ENCODE results near the gene DOCK9.

- TF ChIP-seq CTCF (conservative IDR thresholded peaks at IDR 0.05 in 1 of 2, IDR thresholded peaks at IDR 0.05 in 1 of 2; ENCODE audit: extremely low read depth in 1 of 2, insufficient read depth in 1 of 2, low read depth in 1 of 2, low read length in 2 of 2) (no peak), EZH2 (IDR thresholded peaks at IDR 0.05; ENCODE audit: borderline replicate concordance, low read length) (no peak)
Measured at GRCh38 chr13:98915981-98916380, 61.9 kb downstream of the DOCK9 start.

All from mammary epithelial cell (primary cell).